Ishikawa (cell line): Measurements from ENCODE around the gene CCT2.

ENCODE experiments used
- MAX ChIP-seq: IDR thresholded peaks from 2 replicates; pipeline ENCODE4 v1.6.1; 2012
- REST ChIP-seq: IDR thresholded peaks from 2 replicates; pipeline ENCODE4 v1.6.1; 2012; ENCODE audit warnings: low read depth, mild to moderate bottlenecking
- TAF1 ChIP-seq: IDR thresholded peaks from 2 replicates; pipeline ENCODE4 v1.6.1; 2012; ENCODE audit warnings: low read depth, mild to moderate bottlenecking
- TCF12 ChIP-seq: IDR thresholded peaks from 2 replicates; pipeline ENCODE4 v1.6.1; 2012; ENCODE audit warnings: low read depth

GRCh38 chr12:69649529-69649928 is 64.3 kb downstream of the CCT2 start:
- no peak for TF ChIP-seq MAX
- no peak for TF ChIP-seq TCF12
- no peak for TF ChIP-seq TAF1
- TF ChIP-seq REST: no peak
